ENCODE data around the gene SCN10A.

- no peak for TF ChIP-seq CTCF (IDR thresholded peaks at IDR 0.05)
- TF ChIP-seq POLR2A (IDR thresholded peaks at IDR 0.05) = no peak
These were observed 160.2 kb downstream of the SCN10A start for GRCh38 chr3:38655708-38656300.
